ENCODE data around the gene ADCY9. TPM values are rescaled to one million over a fixed set of nuclear protein-coding genes. Genes with fewer than 3 reads are reported as not detected.

Gene ADCY9
- total RNA-seq, 1 experiment from 2014 or later: 4.7 TPM

DNA sequence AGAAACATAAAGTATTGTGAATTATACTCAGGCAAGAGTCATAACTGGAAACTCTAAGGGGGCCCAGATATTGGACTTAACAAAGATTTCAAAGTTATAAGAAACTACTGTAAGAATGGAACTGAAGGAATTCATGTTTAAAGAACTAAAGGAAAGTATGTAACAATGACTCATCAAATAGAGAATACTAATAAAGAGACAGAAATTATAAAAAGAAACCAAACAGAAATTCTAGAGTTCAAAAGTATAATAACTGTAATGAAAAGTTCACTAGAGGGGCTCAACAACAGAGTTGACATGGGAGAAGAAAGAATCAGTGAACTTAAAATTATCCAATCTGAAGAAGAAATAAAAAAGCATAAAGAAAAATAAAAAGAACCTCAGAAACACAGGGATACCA lies 55.4 kb downstream of the ADCY9 start:
- Histone ChIP-seq H3K27ac (ENCODE audit: insufficient read length, low read depth, low read length) (no peak overlapping the region), H3K23me2 (ENCODE audit: insufficient read length, low read depth, low read length, poor library complexity, severe bottlenecking) (no peaks in the 10 kb centered on the region), H3K4me1 (ENCODE audit: insufficient read depth, low read length) (no peaks in the 10 kb centered on the region), H2AK5ac (ENCODE audit: insufficient read length, low read length) (no peak overlapping the region), H2BK15ac (ENCODE audit: low read depth, low read length) (no peak overlapping the region), H3K23ac (ENCODE audit: insufficient read length, low read depth, low read length) (no peak overlapping the region), H3K27me3 (ENCODE audit: insufficient read depth, low read length) (no peaks in the 10 kb centered on the region), H3K56ac (ENCODE audit: insufficient read length, low read depth, low read length) (no peak overlapping the region), H3T11ph (ENCODE audit: low read length) (no peak overlapping the region), H2AFZ (ENCODE audit: low read length) (no peak overlapping the region), H4K5ac (ENCODE audit: insufficient read length, low read depth, low read length) (no peak overlapping the region), H3K4me2 (ENCODE audit: insufficient read depth, insufficient read length, low read length) (no peak overlapping the region), H3K79me2 (ENCODE audit: insufficient read depth, low read length) (no peaks in the 10 kb centered on the region), H4K8ac (replicated peaks; ENCODE audit: insufficient read length, low read depth, low read length) (no peak overlapping the region), H2BK20ac (ENCODE audit: low read depth, low read length, poor library complexity, severe bottlenecking) (no peak overlapping the region), H3K4ac (ENCODE audit: low read depth, low read length) (no peak overlapping the region), H3K9ac (ENCODE audit: extremely low read depth, insufficient read length, low read length) (no peak overlapping the region), H3K79me1 (ENCODE audit: insufficient read depth, low read depth, low read length, poor library complexity, severe bottlenecking) (no peaks in the 10 kb centered on the region), H2BK5ac (ENCODE audit: insufficient read length, low read length) (no peak overlapping the region), H4K20me1 (ENCODE audit: control insufficient read depth, insufficient read depth, insufficient read length) (no peaks in the 10 kb centered on the region), H3K14ac (ENCODE audit: insufficient read depth, low read length) (no peak overlapping the region), H2BK120ac (ENCODE audit: low read depth, low read length, poor library complexity, severe bottlenecking) (no peak overlapping the region), H2BK12ac (ENCODE audit: insufficient read length, low read depth, low read length) (no peak overlapping the region), H3K18ac (ENCODE audit: insufficient read length, low read depth, low read length) (no peak overlapping the region), H4K91ac (ENCODE audit: insufficient read length, low read depth, low read length) (no peak overlapping the region), H3K9me3 (ENCODE audit: control insufficient read depth, low read depth, low read length) (no peaks in the 10 kb centered on the region)
- Mint-ChIP-seq H3K36me3 (ENCODE audit: insufficient read depth in 1 of 3, low read depth in 3 of 3) (peaks cover 0 to 18% (median 4%) of the 10 kb centered on the region in 3 experiments; a peak in 3 of 7 replicates), H3K4me3 (no peak overlapping the region), H3K4me1 (peaks cover 11 to 15% of the 10 kb centered on the region in 2 experiments; a peak in 3 of 4 replicates), H3K27ac (no peak overlapping the region), H3K9me3 (peaks cover 6 to 17% of the 10 kb centered on the region in 2 experiments), H3K27me3 (ENCODE audit: low read depth) (peaks cover 2% of the 10 kb centered on the region)
- TF ChIP-seq, protein P1, sequence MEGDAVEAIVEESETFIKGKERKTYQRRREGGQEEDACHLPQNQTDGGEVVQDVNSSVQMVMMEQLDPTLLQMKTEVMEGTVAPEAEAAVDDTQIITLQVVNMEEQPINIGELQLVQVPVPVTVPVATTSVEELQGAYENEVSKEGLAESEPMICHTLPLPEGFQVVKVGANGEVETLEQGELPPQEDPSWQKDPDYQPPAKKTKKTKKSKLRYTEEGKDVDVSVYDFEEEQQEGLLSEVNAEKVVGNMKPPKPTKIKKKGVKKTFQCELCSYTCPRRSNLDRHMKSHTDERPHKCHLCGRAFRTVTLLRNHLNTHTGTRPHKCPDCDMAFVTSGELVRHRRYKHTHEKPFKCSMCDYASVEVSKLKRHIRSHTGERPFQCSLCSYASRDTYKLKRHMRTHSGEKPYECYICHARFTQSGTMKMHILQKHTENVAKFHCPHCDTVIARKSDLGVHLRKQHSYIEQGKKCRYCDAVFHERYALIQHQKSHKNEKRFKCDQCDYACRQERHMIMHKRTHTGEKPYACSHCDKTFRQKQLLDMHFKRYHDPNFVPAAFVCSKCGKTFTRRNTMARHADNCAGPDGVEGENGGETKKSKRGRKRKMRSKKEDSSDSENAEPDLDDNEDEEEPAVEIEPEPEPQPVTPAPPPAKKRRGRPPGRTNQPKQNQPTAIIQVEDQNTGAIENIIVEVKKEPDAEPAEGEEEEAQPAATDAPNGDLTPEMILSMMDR (conservative IDR thresholded peaks at IDR 0.05): no peak
- DNase-seq: no peak

All from H9 (cell line).